Adrenal gland (tissue), 12 donors: ENCODE measurements around the gene HMCES. TPM values are rescaled to one million over a fixed set of nuclear protein-coding genes. Genes with fewer than 3 reads are reported as not detected.

Experiments used
- DNase-seq, 7 donors: peaks; one replicate each; pipeline ENCODE4 v3.0.0-alpha.2; 2019 to 2020
- H3K27ac ChIP-seq, 5 donors: fragments of 200-600 bp; sonication (generic) in 4 of 5; 1 replicate in 3 of 5; 2 replicates in 2 of 5; pipeline versions ENCODE4 v1.5.1 to v1.8.0; 2016 to 2020; ENCODE audit warnings: mild to moderate bottlenecking in 1 of 5
- H3K27me3 ChIP-seq: fragments of 200-600 bp; 2 replicates; pipeline ENCODE4 v1.8.0; 2021
- H3K36me3 ChIP-seq, 2 donors: fragments of 200-600 bp; replicated peaks in 1 of 2; 1 replicate in 1 of 2; 2 replicates in 1 of 2; pipeline versions ENCODE4 v1.5.1 to v1.8.0; 2018 to 2022
- H3K4me1 ChIP-seq, 2 donors: fragments of 200-600 bp; replicated peaks in 1 of 2; 1 replicate in 1 of 2; 2 replicates in 1 of 2; pipeline versions ENCODE4 v1.5.1 to v1.8.0; 2018 to 2021
- H3K4me3 ChIP-seq, 4 donors: fragments of 200-600 bp; sonication (generic) in 3 of 4; one replicate each; pipeline ENCODE4 v1.5.1; 2016 to 2018
- H3K9me3 ChIP-seq, 3 donors: fragments of 200-600 bp; sonication (generic) in 1 of 3; replicated peaks in 1 of 3; 1 replicate in 2 of 3; 2 replicates in 1 of 3; pipeline versions ENCODE4 v1.5.1 to v1.8.0; 2016 to 2021
- CTCF ChIP-seq, 6 experiments: fragments of 450-650 bp in 4 of 6; fragments of 200-600 bp in 2 of 6; sonication (generic) in 1 of 6; IDR thresholded peaks; 1 replicate in 5 of 6; 2 replicates in 1 of 6; pipeline versions ENCODE4 v1.5.1 to v1.8.0; 2016 to 2021; ENCODE audit warnings: antibody characterized with exemption in 6 of 6, mild to moderate bottlenecking in 2 of 6, moderate library complexity in 1 of 6
- POLR2A ChIP-seq, 2 donors: fragments of 450-650 bp; IDR thresholded peaks; one replicate each; pipeline ENCODE4 v1.6.1; 2017; ENCODE audit warnings: antibody characterized with exemption in 2 of 2, mild to moderate bottlenecking in 2 of 2, moderate library complexity in 1 of 2
- WGBS, 4 donors: extraction: QIAGEN DNeasy Blood & Tissue Kit in 2 of 4; methylation state at CpG; one replicate each; pipeline versions ENCODE4 v1.1.5 to v1.1.7; 2013 to 2017; 5-methylcytosine and 5-hydroxymethylcytosine counted together
- intact Hi-C, 2 donors: fragments of 100-400 bp; cut with DNase I; formaldehyde crosslinking; loops; one replicate each; pipeline versions ENCODE4 v1.14.1 to v1.15.0; 2022 to 2023
- polyA plus RNA-seq, 3 donors: library from polyadenylated mRNA; stranded (reverse); fragments of 200-250 nt in 2 of 3; fragments of 350-450 nt in 1 of 3; fragmentation: Illumina TruSeq in 1 of 3; extraction: RNeasy Lipid Tissue Mini Kit (QIAGEN cat#74804) in 1 of 3; gene quantifications; one replicate each; pipeline ENCODE4 v1.2.3, GENCODE V29; 2013 to 2014
- total RNA-seq, 9 donors: library from RNA; depleted of rRNA in 4 of 9; stranded (reverse); fragments of >200 nt in 4 of 9; fragments of 120-200 nt in 1 of 9; fragmentation: NEBNext Ultra II Directional in 1 of 9; extraction: Animal tissue kit (Norgen Biotek cat#: 25700) in 1 of 9; gene quantifications; one replicate each; pipeline versions ENCODE4 v1.1.0 to v1.2.4, GENCODE V29; 2013 to 2023
- donor health status: healthy with polysubstance abuse.
- donor health status: Bipolar disorder and iron deficiency.
- donor health status: DM: yes; HTN: yes; CAD: no.
- donor health status: DM: no; HTN: no; CAD: no.
- donor health status: DM: no; HTN: no; CAD: no.
- donor health status: DM: yes; HTN: yes; CAD: no.

Gene HMCES
- total and polyA plus RNA-seq, 12 donors, result 16.0 to 39.7 (median 23.7) TPM

- TF ChIP-seq CTCF (IDR thresholded peaks at IDR 0.05), result peak; percentile 16 to 55 (median 38)
- no peak for TF ChIP-seq POLR2A (IDR thresholded peaks at IDR 0.05)
- WGBS, 4 donors, result 8 to 20% (median 18%) methylated on average over 16 to 39 of the region's 39 CpGs; no CpG with 5 or more reads in 1 of the 4 donors
- Histone ChIP-seq H3K36me3 (no peaks in the 10 kb centered on the region), H3K27me3 (no peaks in the 10 kb centered on the region), H3K4me1 (peaks cover 6 to 9% of the 10 kb centered on the region in 2 donors), H3K27ac (no peak overlapping the region), H3K9me3 (no peaks in the 10 kb centered on the region), H3K4me3 (peak overlapping the region in 2 of 4 donors; percentile 26 to 38)
- intact Hi-C loops, result no loop called here
- DNase-seq, result peak in 5 of 7 donors; percentile 34 to 51 (median 46)
Observed at GRCh38 chr3:129343643-129344360, 65.1 kb downstream of the HMCES start.

DNA sequence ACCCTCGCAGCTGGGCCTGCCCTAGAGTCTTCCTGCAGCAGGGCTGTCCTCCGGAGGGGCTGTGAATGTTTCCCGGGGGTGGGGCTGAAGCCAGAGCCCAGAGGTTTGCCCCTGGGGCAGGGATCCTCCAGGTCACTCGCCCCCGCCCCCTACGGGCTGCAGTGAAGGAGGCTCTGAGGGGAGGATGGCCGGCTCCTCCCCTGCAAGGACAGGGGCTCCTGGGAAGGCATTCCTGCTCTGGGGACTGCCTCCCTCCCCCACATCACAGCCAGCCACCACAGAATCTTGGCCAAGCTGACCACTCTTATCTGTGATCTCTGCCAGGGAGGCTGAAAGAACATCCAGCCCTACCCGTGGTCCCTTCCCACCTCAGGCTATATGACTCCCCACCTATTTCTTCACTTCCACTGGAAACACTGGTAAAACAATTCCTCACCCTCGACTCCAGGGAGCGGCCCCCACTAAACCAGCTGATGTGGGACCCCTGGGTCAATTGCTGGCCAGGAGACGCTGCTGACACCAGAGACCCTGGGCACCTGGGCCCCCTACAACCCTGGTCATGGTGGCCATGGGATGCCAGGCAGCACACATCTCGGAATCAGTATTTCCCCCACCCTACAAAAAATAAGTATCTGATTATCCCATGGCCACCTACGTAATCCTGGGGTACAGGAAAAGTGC lies 66.0 kb downstream of the HMCES start:
- Histone ChIP-seq H3K27me3 (no peaks in the 10 kb centered on the region), H3K4me3 (no peak overlapping the region), H3K27ac (no peak overlapping the region), H3K36me3 (no peaks in the 10 kb centered on the region), H3K4me1 (peaks cover 6 to 9% of the 10 kb centered on the region in 2 donors), H3K9me3 (no peaks in the 10 kb centered on the region)
- no peak for TF ChIP-seq CTCF (IDR thresholded peaks at IDR 0.05)
- no peak for TF ChIP-seq POLR2A (IDR thresholded peaks at IDR 0.05)
- intact Hi-C loops, result no loop called here
- DNase-seq, result no peak
- 44 to 59% (median 47%) methylated on average over 10 to 13 of the region's 13 CpGs for WGBS, 4 donors

- Histone ChIP-seq H3K27me3 (no peaks in the 10 kb centered on the region), H3K27ac (no peak overlapping the region), H3K4me3 (no peak overlapping the region), H3K36me3 (no peaks in the 10 kb centered on the region), H3K4me1 (peaks cover 6 to 9% of the 10 kb centered on the region in 2 donors), H3K9me3 (no peaks in the 10 kb centered on the region)
- 85 to 89% (median 89%) methylated on average over 7 of the region's 7 CpGs for WGBS, 4 donors
- no peak for TF ChIP-seq POLR2A (IDR thresholded peaks at IDR 0.05)
- no peak for TF ChIP-seq CTCF (IDR thresholded peaks at IDR 0.05)
- no peak for DNase-seq
- intact Hi-C loops, result no loop called here
Observed at GRCh38 chr3:129345281-129345680, 66.6 kb downstream of the HMCES start.

DNA sequence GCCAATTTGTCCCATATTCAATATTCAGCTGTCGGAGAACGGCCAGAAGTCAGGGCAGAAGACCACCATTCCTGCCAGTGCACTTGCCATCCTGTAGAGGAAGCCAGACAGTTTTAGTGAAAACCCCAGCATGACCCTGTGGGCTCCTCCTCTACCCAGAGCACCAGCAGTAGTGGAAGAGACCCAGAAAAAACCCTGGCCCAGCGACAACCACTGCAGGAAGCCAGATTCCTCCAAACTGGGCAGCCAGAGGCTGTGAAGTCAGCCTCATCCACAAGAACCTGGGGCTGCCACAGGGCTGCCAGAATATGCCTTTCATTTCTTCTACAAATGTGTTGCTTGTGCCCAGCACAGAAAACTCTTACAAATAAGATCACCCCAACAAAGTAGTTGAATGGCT lies 67.3 kb downstream of the HMCES start:
- no peak for TF ChIP-seq POLR2A (IDR thresholded peaks at IDR 0.05)
- H3K9me3 ChIP-seq, result no peaks in the 10 kb centered on the region
- no peak for DNase-seq
- H3K4me1 ChIP-seq, result peaks cover 6 to 9% of the 10 kb centered on the region in 2 donors
- intact Hi-C loops, result no loop called here
- peak overlapping the region in 1 of 5 donors; percentile 10 for H3K27ac ChIP-seq
- no peaks in the 10 kb centered on the region for H3K27me3 ChIP-seq
- 66 to 81% (median 68%) methylated on average over 2 to 3 of the region's 3 CpGs for WGBS, 4 donors
- H3K4me3 ChIP-seq, result no peak overlapping the region
- no peaks in the 10 kb centered on the region for H3K36me3 ChIP-seq
